DMS114 treated with DMSO at 0.1 percent for 48 hours (cell line): Measurements from ENCODE around the gene CALM3.
"Not testable (repeated sequence)": the region's sequence is repeated elsewhere in the genome, so short reads cannot be mapped to it uniquely, and the experiment has no call there.

ENCODE experiments used
- DNase-seq: peaks from one replicate; lab custom pipeline; 2025; ENCODE audit not compliant: unreplicated experiment; lab: John Stamatoyannopoulos, UW

Gene CALM3

GRCh38 chr19:46614114-46614722 is 13.1 kb downstream of the CALM3 start:
- DNase-seq: peak; percentile 43

- no peak for DNase-seq
Observed at GRCh38 chr19:46615966-46616365, 14.8 kb downstream of the CALM3 start.

- DNase-seq: no peak
Observed at GRCh38 chr19:46616631-46617322, 15.6 kb downstream of the CALM3 start.

GRCh38 chr19:46617601-46618000 is 16.5 kb downstream of the CALM3 start:
- DNase-seq: no peak

GRCh38 chr19:46618670-46619231 is 17.6 kb downstream of the CALM3 start:
- no peak for DNase-seq

GRCh38 chr19:46620267-46620666 is 19.1 kb downstream of the CALM3 start:
- no peak for DNase-seq

- no peak for DNase-seq
Observed at GRCh38 chr19:46620716-46621115, 19.6 kb downstream of the CALM3 start.

- DNase-seq: no peak
Observed at GRCh38 chr19:46621191-46622117, 20.3 kb downstream of the CALM3 start.

- DNase-seq: no peak
Observed at GRCh38 chr19:46622118-46622446, 21.0 kb downstream of the CALM3 start.

GRCh38 chr19:46623915-46624502 is 22.9 kb downstream of the CALM3 start:
- no peak for DNase-seq

GRCh38 chr19:46624958-46625661 is 24.0 kb downstream of the CALM3 start, which contains the start of gene PTGIR:
TSS of gene PTGIR (minus strand) at chr19:46625089. CDS start at chr19:46624225, 864 bp downstream.
- DNase-seq: no peak

- DNase-seq: no peak
Observed at GRCh38 chr19:46625731-46626130, 24.6 kb downstream of the CALM3 start.

GRCh38 chr19:46626446-46626845 is 25.3 kb downstream of the CALM3 start:
- DNase-seq: no peak

- not testable (repeated sequence) for DNase-seq
Observed at GRCh38 chr19:46628970-46629369, 27.8 kb downstream of the CALM3 start.

- DNase-seq: no peak
Observed at GRCh38 chr19:46629546-46630025, 28.5 kb downstream of the CALM3 start.

- no peak for DNase-seq
Observed at GRCh38 chr19:46630586-46631205, 29.6 kb downstream of the CALM3 start.

GRCh38 chr19:46631481-46631880 is 30.4 kb downstream of the CALM3 start:
- no peak for DNase-seq

- no peak for DNase-seq
Observed at GRCh38 chr19:46633130-46633529, 32.0 kb downstream of the CALM3 start.

- DNase-seq: peak; percentile 44
Observed at GRCh38 chr19:46634045-46634655, 33.0 kb downstream of the CALM3 start.
